Left ventricle myocardium inferior (tissue), 1 donor: ENCODE measurements around the gene KIF26A. TPM values are rescaled to one million over a fixed set of nuclear protein-coding genes. Genes with fewer than 3 reads are reported as not detected.

Source experiments
- DNase-seq: peaks from one replicate; pipeline ENCODE4 v3.0.0-alpha.2; 2020
- H3K27ac ChIP-seq: fragments of 200-600 bp; replicated peaks from 2 replicates; pipeline ENCODE4 v1.8.0; 2021
- H3K27me3 ChIP-seq: fragments of 200-600 bp; 2 replicates; pipeline ENCODE4 v1.8.0; 2021; ENCODE audit warnings: low read depth
- H3K36me3 ChIP-seq: fragments of 200-600 bp; 2 replicates; pipeline ENCODE4 v1.8.0; 2021
- H3K4me1 ChIP-seq: fragments of 200-600 bp; 2 replicates; pipeline ENCODE4 v1.8.0; 2021
- H3K4me3 ChIP-seq: fragments of 200-600 bp; 2 replicates; pipeline ENCODE4 v1.8.0; 2021; ENCODE audit warnings: mild to moderate bottlenecking, moderate library complexity
- H3K9me3 ChIP-seq: fragments of 200-600 bp; replicated peaks from 2 replicates; pipeline ENCODE4 v1.8.0; 2021
- CTCF ChIP-seq: fragments of 200-600 bp; IDR thresholded peaks from 2 replicates; pipeline ENCODE4 v1.8.0; 2021; ENCODE audit warnings: antibody characterized with exemption, mild to moderate bottlenecking, borderline replicate concordance
- intact Hi-C: fragments of 100-400 bp; cut with micrococcal nuclease; formaldehyde crosslinking; loops from one replicate; pipeline ENCODE4 v1.11.0; 2022
- total RNA-seq: library from RNA; stranded (reverse); fragmentation: NEBNext Ultra II Directional; extraction: Animal tissue kit (Norgen Biotek cat#: 25700); gene quantifications from one replicate; pipeline ENCODE4 v1.2.1, GENCODE V29; 2021
- donor health status: DM: no; HTN: yes; CAD: no; lungs with severe emphysema.

The KIF26A gene
- total RNA-seq, 1 donor from 2014 or later = 6.5 TPM

- Histone ChIP-seq H3K27ac (no peak overlapping the region), H3K36me3 (no peaks in the 10 kb centered on the region), H3K4me1 (peaks cover 7% of the 10 kb centered on the region), H3K27me3 (peaks cover 48% of the 10 kb centered on the region), H3K4me3 (no peak overlapping the region), H3K9me3 (no peaks in the 10 kb centered on the region)
- DNase-seq = peak; percentile 10
- no peak for TF ChIP-seq CTCF
- intact Hi-C loops = no loop called here
These were observed 34.8 kb upstream of the KIF26A start for GRCh38 chr14:104103446-104104075.

DNA sequence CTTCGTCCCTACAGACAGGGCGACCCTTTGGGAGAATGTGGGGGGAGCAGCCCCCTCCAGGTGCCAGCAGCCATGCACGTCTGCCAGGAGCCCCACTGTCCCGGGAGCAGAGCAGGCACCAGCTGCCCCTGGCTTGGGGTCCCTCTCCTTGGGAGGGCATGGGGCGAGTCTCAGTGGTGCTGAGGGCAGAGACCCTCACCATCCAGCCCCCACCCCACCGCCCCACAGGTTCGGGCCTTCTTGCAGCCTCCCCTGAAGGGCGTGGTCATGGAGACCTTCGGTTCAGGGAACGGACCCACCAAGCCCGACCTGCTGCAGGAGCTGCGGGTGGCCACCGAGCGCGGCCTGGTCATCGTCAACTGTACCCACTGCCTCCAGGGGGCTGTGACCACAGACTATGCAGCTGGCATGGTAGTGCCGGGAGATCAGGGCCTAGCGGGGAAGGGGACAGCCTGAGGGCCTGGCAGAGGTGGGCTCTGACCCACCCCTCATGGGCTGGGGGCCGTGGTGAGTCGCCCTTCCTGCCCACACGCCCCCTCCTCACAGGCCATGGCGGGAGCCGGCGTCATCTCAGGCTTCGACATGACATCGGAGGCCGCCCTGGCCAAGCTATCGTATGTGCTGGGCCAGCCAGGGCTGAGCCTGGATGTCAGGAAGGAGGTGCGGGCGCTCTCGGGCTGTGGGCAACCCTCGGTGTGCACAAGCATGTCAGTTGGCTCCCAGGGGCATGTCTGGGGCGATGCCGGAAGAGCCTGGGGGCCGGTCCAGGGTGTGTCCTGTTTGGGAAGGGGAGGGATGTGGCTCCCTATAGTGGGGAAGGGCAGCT, 34.1 kb upstream of the KIF26A start:
- H3K27ac ChIP-seq = no peak overlapping the region
- intact Hi-C loops = no loop called here
- H3K9me3 ChIP-seq = no peaks in the 10 kb centered on the region
- peaks cover 48% of the 10 kb centered on the region for H3K27me3 ChIP-seq
- peaks cover 7% of the 10 kb centered on the region for H3K4me1 ChIP-seq
- no peak overlapping the region for H3K4me3 ChIP-seq
- no peak for TF ChIP-seq CTCF
- DNase-seq = peak; percentile 10
- no peaks in the 10 kb centered on the region for H3K36me3 ChIP-seq

DNA sequence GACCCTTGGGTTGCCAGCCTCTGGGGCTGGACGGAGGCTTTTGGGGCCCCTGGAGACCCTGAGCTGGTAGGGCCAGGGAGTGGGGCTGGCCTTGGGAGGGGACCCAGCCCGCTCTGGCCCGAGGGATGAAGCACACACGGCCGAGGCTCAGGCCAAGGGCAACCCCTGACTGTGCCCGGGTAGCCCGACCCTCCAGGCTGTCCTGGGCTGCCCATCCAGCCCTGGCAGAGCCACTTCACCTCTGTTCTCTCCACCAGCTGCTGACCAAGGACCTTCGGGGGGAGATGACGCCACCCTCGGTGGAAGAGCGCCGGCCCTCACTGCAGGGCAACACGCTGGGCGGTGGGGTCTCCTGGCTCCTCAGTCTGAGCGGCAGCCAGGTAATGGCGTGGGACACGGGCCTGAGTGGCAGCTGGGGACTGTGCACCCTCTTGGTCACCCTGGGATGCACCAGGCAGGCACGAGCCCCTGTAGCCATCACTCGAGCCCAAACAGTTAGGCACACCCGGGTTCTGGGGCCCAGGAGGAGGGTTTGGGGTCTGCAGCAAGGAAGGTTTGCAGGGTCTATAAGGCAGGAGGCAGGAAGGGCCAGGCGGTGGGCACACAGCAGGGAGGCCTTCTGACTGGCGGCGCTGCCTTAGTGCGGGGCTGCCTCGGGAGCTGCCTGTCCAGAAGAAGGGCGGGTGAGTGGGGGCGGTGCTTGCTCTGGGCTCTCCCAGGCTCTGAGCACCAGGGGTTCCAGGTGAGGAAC, 33.1 kb upstream of the KIF26A start:
- peaks cover 48% of the 10 kb centered on the region for H3K27me3 ChIP-seq
- H3K36me3 ChIP-seq = no peaks in the 10 kb centered on the region
- TF ChIP-seq CTCF = no peak
- H3K9me3 ChIP-seq = no peaks in the 10 kb centered on the region
- H3K27ac ChIP-seq = no peak overlapping the region
- H3K4me3 ChIP-seq = no peak overlapping the region
- intact Hi-C loops = no loop called here
- peak; percentile 6 for DNase-seq
- H3K4me1 ChIP-seq = peaks cover 7% of the 10 kb centered on the region

- peaks cover 7% of the 10 kb centered on the region for H3K4me1 ChIP-seq
- intact Hi-C loops = no loop called here
- no peaks in the 10 kb centered on the region for H3K36me3 ChIP-seq
- no peak overlapping the region for H3K27ac ChIP-seq
- H3K4me3 ChIP-seq = no peak overlapping the region
- TF ChIP-seq CTCF = no peak
- DNase-seq = peak; percentile 8
- H3K9me3 ChIP-seq = no peaks in the 10 kb centered on the region
- H3K27me3 ChIP-seq = peaks cover 48% of the 10 kb centered on the region
These were observed 32.4 kb upstream of the KIF26A start for GRCh38 chr14:104105822-104106470.

- H3K4me3 ChIP-seq = no peak overlapping the region
- intact Hi-C loops = no loop called here
- H3K4me1 ChIP-seq = peaks cover 7% of the 10 kb centered on the region
- no peak overlapping the region for H3K27ac ChIP-seq
- no peaks in the 10 kb centered on the region for H3K9me3 ChIP-seq
- peaks cover 48% of the 10 kb centered on the region for H3K27me3 ChIP-seq
- peak; percentile 10 for DNase-seq
- no peak for TF ChIP-seq CTCF
- no peaks in the 10 kb centered on the region for H3K36me3 ChIP-seq
These were observed 31.9 kb upstream of the KIF26A start for GRCh38 chr14:104106471-104106991.
